NCI-H2196 treated with DMSO at 0.1 percent for 48 hours (cell line): ENCODE measurements around the gene RSPH9.
"Not testable (repeated sequence)": the region's sequence is repeated elsewhere in the genome, so short reads cannot be mapped to it uniquely, and the experiment has no call there.

Experiments used
- DNase-seq: peaks from one replicate; lab custom pipeline; 2025; ENCODE audit not compliant: unreplicated experiment; lab: John Stamatoyannopoulos, UW

The RSPH9 gene

DNA sequence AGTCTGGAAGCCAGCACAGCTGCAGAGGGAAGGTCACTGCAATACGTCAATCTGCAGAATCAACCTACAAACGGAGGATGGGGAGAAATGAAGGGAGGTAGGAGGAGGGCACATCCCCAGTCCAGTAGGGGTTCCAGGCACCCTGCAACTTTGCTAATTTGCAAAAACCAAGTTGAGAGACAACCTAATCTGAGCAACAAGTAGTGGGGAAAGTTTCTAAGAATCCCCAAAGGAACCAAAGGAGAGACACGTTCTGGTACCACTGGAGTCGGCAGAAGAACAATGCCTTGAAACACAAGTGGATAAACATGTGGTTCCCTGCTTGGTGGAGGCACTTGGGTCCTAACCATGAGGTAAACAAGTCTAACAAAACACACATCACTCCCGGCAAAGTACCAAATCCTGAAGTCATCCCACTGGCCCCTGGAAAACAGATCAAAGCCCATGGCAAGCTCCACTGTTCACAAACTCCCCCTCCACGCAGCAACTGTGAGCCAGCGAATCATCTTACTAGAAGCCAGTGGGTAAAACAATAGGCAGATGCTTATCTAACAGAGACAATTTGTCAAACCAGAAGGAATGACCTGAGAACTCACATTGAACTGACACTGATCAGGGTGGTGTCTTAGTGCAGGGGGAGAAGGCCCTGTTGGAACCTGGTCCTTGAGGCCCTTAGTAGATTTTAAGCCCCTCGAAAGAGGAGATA is 38.0 kb downstream of the RSPH9 start:
- no peak for DNase-seq

DNA sequence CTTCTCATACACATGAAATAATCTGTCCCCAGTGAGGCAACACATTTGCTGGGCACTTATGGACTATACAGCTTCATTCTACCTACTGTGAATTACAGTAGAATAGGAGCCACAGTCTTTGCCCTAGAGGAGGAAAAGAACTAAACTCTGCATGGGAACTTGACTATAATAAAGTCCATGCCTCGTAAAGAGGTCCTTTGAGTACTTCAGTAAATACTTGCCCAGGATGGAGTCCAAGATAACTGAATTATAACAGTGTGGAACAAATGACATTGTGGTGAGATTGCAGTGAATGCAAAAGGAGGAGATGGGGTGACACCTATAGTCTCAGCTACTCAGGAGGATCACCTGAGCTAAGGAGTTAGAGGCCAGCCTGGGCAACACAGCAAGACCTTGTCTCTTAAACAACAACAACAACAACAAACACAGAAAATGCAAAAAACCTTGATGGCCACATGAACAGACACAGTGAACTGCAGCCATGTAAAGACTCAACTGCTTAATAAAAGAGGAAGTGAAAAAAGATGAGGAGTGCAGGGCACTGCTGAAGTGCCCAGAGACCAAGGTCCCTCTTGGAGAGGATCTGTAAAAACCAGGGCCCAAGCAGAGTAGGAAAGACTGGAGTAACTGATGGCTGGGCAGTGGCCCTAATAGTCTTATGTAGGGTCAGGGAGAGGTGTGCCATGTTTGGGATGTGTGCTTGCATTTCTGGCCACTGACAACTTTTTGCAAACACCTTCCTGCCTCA is 39.0 kb downstream of the RSPH9 start:
- DNase-seq, result no peak

GRCh38 chr6:43687079-43687436 is 42.2 kb downstream of the RSPH9 start:
- DNase-seq, result no peak

- DNase-seq, result peak; percentile 85
Measured at GRCh38 chr6:43687437-43688347, 42.9 kb downstream of the RSPH9 start, which contains the start of gene MRPS18A. MRPS18A (minus strand) TSS chr6:43687791; CDS start chr6:43687779, 12 bp downstream.

- no peak for DNase-seq
Measured at GRCh38 chr6:43689421-43689820, 44.6 kb downstream of the RSPH9 start.

GRCh38 chr6:43695215-43695966 is 50.6 kb downstream of the RSPH9 start:
- DNase-seq, result no peak

- no peak for DNase-seq
Measured at GRCh38 chr6:43695967-43696291, 51.1 kb downstream of the RSPH9 start.

DNA sequence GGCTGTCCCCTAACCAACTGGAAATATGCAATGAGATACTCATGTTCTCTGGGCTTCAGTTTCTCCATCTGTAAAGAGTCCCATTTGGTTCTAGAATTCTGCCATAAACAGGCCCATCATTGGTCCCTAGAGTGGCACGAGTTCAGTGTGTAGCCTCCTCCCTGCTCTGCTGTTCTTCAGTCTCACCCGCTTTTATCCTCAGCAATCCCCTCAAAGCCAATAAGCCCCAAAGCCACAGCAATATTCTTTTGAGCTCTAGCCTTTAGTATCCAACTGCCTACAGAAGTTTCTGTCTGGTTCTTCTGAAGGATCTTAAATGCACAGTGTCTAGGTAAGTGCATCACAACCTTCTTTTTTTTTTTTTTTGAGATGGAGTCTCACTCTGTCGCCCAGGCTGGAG is 52.6 kb downstream of the RSPH9 start:
- no peak for DNase-seq

DNA sequence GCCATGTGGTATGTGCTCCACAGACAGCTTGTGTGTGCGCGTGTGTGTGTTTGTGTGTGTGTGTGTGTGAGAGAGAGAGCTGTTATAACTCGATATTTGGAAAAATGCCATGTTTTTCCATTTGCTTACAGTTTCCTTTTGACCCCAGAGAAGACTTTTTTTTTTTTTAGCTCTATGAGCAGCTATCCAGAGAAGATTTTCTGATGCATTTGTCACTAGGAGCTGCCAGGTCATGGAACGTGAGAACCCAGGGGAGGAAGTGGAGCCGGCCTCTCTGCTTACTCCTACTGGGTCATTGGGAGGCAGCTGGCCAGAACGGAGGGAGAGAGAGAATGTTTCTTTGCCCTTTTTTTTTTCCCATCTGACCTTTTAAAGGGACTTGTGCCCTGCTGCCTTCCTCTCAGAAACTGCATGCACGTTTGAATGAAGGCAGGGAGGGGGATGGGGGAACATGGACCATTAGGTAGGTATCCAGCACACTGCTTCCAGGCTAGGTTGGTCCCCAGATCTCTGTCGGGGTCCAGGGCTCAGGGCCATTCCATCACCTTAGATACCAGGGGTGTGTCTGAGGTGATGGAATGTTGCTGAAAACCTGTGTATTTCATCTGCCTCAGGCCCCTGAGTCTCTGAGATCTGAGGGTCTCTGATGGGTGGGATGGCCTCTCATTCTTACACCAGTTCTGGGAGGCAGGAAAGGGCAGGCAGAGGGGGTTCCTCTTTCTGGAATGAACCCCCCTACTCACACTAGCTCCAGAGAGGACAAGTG is 53.9 kb downstream of the RSPH9 start:
- DNase-seq, result peak; percentile 40

DNA sequence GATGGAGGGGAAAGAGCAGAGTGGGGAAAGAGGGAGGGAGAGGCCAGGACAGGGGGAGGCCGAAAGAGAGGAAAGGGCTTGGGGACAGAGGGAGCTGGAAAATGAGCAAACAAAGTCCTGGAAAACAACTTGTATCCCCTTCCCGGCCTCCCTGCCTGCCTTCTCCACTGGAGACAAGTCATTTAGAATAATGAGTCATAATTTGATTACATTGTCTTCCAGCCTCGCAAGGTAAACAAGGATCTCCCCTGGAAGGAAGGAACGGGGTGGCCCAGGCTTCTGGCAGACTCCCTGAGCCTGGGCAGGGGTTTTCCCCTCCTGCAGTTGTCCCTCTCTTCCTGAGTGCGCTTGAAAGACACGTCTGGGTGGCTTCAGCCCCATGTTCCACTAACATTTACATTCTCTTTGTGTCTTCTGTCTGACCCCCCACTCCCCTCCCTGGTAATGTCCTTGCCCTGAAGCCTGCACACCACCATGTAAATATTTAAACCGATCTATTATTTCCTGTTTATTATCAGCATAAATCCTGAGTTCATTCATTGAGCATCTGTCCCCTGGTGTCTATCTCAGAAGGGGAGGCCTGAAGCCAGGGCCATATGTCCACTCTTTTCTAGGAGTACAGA is 54.8 kb downstream of the RSPH9 start:
- DNase-seq, result no peak

GRCh38 chr6:43700939-43701560 is 56.2 kb downstream of the RSPH9 start:
- DNase-seq, result not testable (repeated sequence)

DNA sequence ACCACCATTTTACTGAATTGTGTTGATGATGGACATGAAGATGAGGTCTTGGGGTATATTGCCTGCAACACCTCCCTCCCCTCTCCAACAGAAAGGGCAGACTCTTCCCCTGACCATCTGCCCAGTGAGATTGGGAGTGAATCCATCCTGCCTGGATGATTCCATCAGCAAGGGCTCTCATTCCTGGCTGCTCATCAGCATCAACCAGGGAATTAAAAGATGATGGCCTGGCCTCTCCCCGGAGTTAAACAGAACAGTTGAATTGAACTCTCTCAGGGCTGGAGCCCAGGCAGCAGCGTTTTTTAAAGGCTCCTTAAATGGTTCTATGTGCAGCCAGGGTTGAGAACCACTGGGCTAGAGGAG is 57.3 kb downstream of the RSPH9 start:
- no peak for DNase-seq

GRCh38 chr6:43702534-43703440 is 58.0 kb downstream of the RSPH9 start:
- no peak for DNase-seq

DNA sequence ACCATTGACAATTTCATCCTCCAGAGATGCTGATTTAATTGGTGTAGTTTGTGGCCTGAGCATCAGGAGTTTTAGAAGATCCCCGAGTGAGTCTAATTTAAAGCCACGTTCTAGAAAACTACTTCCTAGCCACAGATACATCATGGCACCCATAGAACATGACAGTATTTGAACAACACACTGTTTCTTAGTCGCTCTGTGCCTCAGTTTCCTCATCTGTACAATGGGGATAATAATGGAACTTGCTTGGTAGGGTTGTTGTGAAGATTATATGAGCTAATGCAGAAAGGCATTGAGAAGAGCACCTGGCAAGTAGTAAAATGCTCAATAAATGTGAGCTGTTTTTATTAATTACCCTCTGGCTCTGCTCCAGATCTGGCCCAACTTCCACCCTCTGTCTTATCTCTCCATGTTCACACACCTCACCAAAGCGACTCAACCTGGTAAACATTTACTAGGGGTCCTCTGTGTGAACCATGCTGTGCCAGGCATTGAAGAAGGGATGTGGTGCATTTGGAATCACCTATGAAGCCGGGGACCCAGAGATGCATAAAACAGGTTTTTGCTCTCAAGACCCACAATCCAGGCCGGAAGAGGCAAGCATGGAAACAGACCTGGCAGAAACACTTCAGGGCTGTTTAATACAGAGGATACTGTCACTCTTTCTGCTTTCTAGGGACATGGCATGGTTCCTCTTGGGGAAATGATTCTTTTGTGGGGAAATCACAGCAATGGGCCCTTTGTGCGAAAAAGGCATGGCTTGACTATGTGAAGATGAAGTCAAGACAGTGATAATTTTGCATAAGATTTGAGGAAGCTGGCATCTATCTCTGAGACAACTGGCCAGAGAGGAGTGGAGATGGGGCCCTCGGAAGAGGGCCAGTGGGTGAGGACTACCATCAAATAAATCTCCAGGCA is 58.9 kb downstream of the RSPH9 start:
- no peak for DNase-seq

- DNase-seq, result no peak
Measured at GRCh38 chr6:43705996-43706395, 61.2 kb downstream of the RSPH9 start.

DNA sequence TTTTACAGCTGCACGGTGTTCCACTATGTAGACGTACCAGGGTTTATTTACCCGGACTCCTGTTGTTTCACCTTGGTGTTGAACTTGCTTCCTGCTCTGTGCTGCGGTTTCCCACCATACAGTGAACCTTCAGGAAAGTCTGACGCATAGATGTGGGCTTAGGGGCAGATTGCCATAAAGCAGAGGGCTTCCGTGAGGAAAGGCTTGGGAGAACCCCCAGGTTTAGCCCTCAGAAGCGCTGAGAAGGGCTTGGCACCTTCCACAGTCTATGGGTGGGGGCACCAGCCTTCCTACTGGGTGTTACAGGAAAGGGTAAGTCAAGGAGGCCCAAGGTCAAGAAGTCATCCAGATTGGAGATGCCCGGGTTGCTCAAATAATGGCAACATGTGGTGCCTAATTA is 62.0 kb downstream of the RSPH9 start:
- no peak for DNase-seq

DNA sequence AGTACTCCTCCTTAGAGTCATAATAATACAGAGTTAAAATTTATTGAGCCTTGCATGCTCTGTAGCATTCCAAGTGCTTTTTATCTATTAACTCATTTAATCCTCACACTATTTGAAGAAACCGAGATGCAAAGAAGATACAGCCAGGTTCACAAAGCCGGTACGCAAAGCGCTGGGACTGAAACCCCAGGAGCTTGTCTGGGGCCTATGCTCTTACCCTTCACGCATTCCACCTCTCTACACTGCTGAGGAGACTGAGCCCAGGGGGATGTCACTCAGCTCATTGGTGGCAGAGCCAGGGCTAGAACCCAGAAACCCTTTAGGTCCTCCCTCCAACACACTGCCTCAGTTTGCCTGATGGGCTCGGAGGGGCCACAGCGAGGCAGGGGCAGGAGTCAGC is 62.4 kb downstream of the RSPH9 start:
- no peak for DNase-seq
